IMR-90 (cell line): ENCODE measurements around the gene ADIRF. TPM values are rescaled to one million over a fixed set of nuclear protein-coding genes. Genes with fewer than 3 reads are reported as not detected.

Source experiments
- ATAC-seq: fragments of 200-7000 bp; cut with Tn5 transposase; 2 replicates; pipeline ENCODE4 v1.9.1; 2020; ENCODE audit warnings: low read depth, mild to moderate bottlenecking, moderate library complexity
- BruUV-seq: library from RNA; stranded (reverse); fragments of 400-500 nt; replicated peaks from 2 replicates; lab custom pipeline; 2021; lab: Mats Ljungman, UMichigan
- CTCF ChIA-PET: fragments of 300-600 bp; formaldehyde crosslinking; extraction: SDS; loops from one replicate; lab custom pipeline; 2021; ENCODE audit warnings: antibody characterized with exemption; lab: Yijun Ruan, JAX
- POLR2A ChIA-PET: fragments of 300-600 bp; sonication (Branson Sonifier 250); formaldehyde crosslinking; loops from one replicate; lab custom pipeline; 2022; ENCODE audit warnings: antibody characterized with exemption; ENCODE audit not compliant: unreplicated experiment; lab: Charles Lee
- DNase-seq: peaks from one replicate; pipeline ENCODE4 v3.0.0; 2013
- H2AFZ ChIP-seq: replicated peaks from 2 replicates; pipeline ENCODE3; 2013; ENCODE audit warnings: low read length, mild to moderate bottlenecking; ENCODE audit not compliant: poor library complexity
- H2AK5ac ChIP-seq: 2 replicates; pipeline ENCODE4 v1.6.1; 2013; ENCODE audit warnings: low read depth, low read length, inconsistent platforms
- H2AK9ac ChIP-seq: replicated peaks from 2 replicates; pipeline ENCODE3; 2013; ENCODE audit warnings: mild to moderate bottlenecking, low read depth, low read length, moderate library complexity; ENCODE audit not compliant: poor library complexity
- H2BK120ac ChIP-seq: 2 replicates; pipeline ENCODE4 v1.6.1; 2013; ENCODE audit warnings: low read depth, low read length, inconsistent platforms
- H2BK15ac ChIP-seq: 3 replicates; pipeline ENCODE4 v1.6.1; 2013; ENCODE audit warnings: low read depth, low read length, inconsistent platforms
- H2BK20ac ChIP-seq: 2 replicates; pipeline ENCODE4 v1.6.1; 2013; ENCODE audit warnings: low read depth, mild to moderate bottlenecking, inconsistent platforms, low read length, moderate library complexity
- H2BK5ac ChIP-seq: 2 replicates; pipeline ENCODE4 v1.6.1; 2013; ENCODE audit warnings: mild to moderate bottlenecking, low read depth, low read length, inconsistent platforms; ENCODE audit not compliant: poor library complexity, severe bottlenecking
- H3K14ac ChIP-seq: replicated peaks from 2 replicates; pipeline ENCODE4 v1.6.1; 2013; ENCODE audit warnings: low read depth, low read length, inconsistent platforms
- H3K18ac ChIP-seq: 2 replicates; pipeline ENCODE4 v1.6.1; 2013; ENCODE audit warnings: low read depth, low read length, control low read depth
- H3K23ac ChIP-seq: 2 replicates; pipeline ENCODE4 v1.6.1; 2013; ENCODE audit warnings: low read depth, low read length, inconsistent platforms
- H3K27ac ChIP-seq: 2 replicates; pipeline ENCODE4 v1.5.1; 2013; ENCODE audit warnings: mild to moderate bottlenecking, control low read depth, low read length; ENCODE audit not compliant: insufficient read depth
- H3K27me3 ChIP-seq: 2 replicates; pipeline ENCODE4 v1.6.1; 2013; ENCODE audit warnings: low read length; ENCODE audit not compliant: control insufficient read depth, insufficient read depth
- H3K36me3 ChIP-seq: 2 replicates; pipeline ENCODE4 v1.6.1; 2013; ENCODE audit warnings: low read length, mixed read lengths; ENCODE audit not compliant: control insufficient read depth, insufficient read depth
- H3K4ac ChIP-seq: 2 replicates; pipeline ENCODE4 v1.6.1; 2013; ENCODE audit warnings: low read depth, low read length, inconsistent platforms
- H3K4me1 ChIP-seq: 2 replicates; pipeline ENCODE4 v1.6.1; 2013; ENCODE audit warnings: low read length, mixed read lengths; ENCODE audit not compliant: control insufficient read depth, insufficient read depth
- H3K4me2 ChIP-seq: 2 replicates; pipeline ENCODE4 v1.6.1; 2013; ENCODE audit warnings: low read depth, mild to moderate bottlenecking, control low read depth, low read length, moderate library complexity
- H3K4me3 ChIP-seq: 2 replicates; pipeline ENCODE4 v1.5.1; 2013; ENCODE audit warnings: low read depth, mild to moderate bottlenecking, control low read depth, low read length, moderate library complexity; ENCODE audit not compliant: insufficient read depth
- H3K56ac ChIP-seq: 2 replicates; pipeline ENCODE4 v1.6.1; 2013; ENCODE audit warnings: low read length, inconsistent platforms; ENCODE audit not compliant: insufficient read depth; ENCODE audit errors: extremely low read depth
- H3K79me1 ChIP-seq, 2 experiments: 2 replicates each; pipeline ENCODE4 v1.6.1; 2013; ENCODE audit warnings: low read length in 2 of 2, inconsistent platforms in 1 of 2, low read depth in 1 of 2
- H3K9ac ChIP-seq: 2 replicates; pipeline ENCODE4 v1.6.1; 2013; ENCODE audit warnings: low read depth, low read length, control low read depth
- H3K9me1 ChIP-seq: 2 replicates; pipeline ENCODE4 v1.6.1; 2013; ENCODE audit warnings: low read length, inconsistent platforms; ENCODE audit not compliant: insufficient read depth
- H3K9me3 ChIP-seq: 2 replicates; pipeline ENCODE4 v1.6.1; 2013; ENCODE audit warnings: low read length; ENCODE audit not compliant: control insufficient read depth, insufficient read depth
- H4K20me1 ChIP-seq: 2 replicates; pipeline ENCODE4 v1.6.1; 2013; ENCODE audit warnings: low read length, inconsistent platforms; ENCODE audit not compliant: insufficient read depth
- H4K5ac ChIP-seq: 2 replicates; pipeline ENCODE4 v1.6.1; 2013; ENCODE audit warnings: mild to moderate bottlenecking, low read depth, low read length, control low read depth
- H4K8ac ChIP-seq, 2 experiments: 2 replicates each; pipeline ENCODE4 v1.6.1; 2013; ENCODE audit warnings: low read depth in 2 of 2, low read length in 2 of 2, control low read depth in 1 of 2, inconsistent platforms in 1 of 2
- H4K91ac ChIP-seq: 2 replicates; pipeline ENCODE4 v1.6.1; 2013; ENCODE audit warnings: low read depth, low read length, inconsistent platforms; ENCODE audit not compliant: insufficient read depth
- CEBPB ChIP-seq: IDR thresholded peaks from 2 replicates; pipeline ENCODE4 v1.6.1; 2012; ENCODE audit warnings: low read depth, low read length, improper control_type of control experiment
- CTCF ChIP-seq: conservative IDR thresholded peaks from 2 replicates; pipeline ENCODE4 v1.5.1; 2012; ENCODE audit warnings: mild to moderate bottlenecking, low read depth, low read length, improper control_type of control experiment
- ELK1 ChIP-seq: fragments of 150-350 bp; IDR thresholded peaks from 2 replicates; pipeline ENCODE4 v1.6.1; 2016; ENCODE audit warnings: low read depth, mild to moderate bottlenecking, low read length, moderate library complexity, borderline replicate concordance
- FOS ChIP-seq: fragments of 150-350 bp; IDR thresholded peaks from 2 replicates; pipeline ENCODE4 v1.6.1; 2016; ENCODE audit warnings: low read depth, low read length
- MAFK ChIP-seq: IDR thresholded peaks from 2 replicates; pipeline ENCODE4 v1.6.1; 2012; ENCODE audit warnings: low read depth, low read length, improper control_type of control experiment
- MAZ ChIP-seq: IDR thresholded peaks from 2 replicates; pipeline ENCODE4 v1.6.1; 2012; ENCODE audit warnings: low read depth, mild to moderate bottlenecking, low read length, improper control_type of control experiment, moderate library complexity, borderline replicate concordance
- MXI1 ChIP-seq: IDR thresholded peaks from 2 replicates; pipeline ENCODE4 v1.6.1; 2012; ENCODE audit warnings: low read depth, mild to moderate bottlenecking, low read length, moderate library complexity, borderline replicate concordance
- NFE2L2 ChIP-seq: fragments of 150-350 bp; IDR thresholded peaks from 2 replicates; pipeline ENCODE4 v1.6.1; 2016; ENCODE audit warnings: low read depth, mild to moderate bottlenecking, low read length
- RFX5 ChIP-seq: IDR thresholded peaks from 2 replicates; pipeline ENCODE4 v1.8.0; 2012; ENCODE audit warnings: low read depth, mild to moderate bottlenecking, low read length, moderate library complexity
- SMC3 ChIP-seq: fragments of 150-350 bp; IDR thresholded peaks from 2 replicates; pipeline ENCODE4 v1.6.1; 2016; ENCODE audit warnings: low read depth, mild to moderate bottlenecking, antibody characterized with exemption, low read length, moderate library complexity
- dilution Hi-C: fragments of 300-500 bp; cut with HindIII; formaldehyde crosslinking; loops from one replicate; pipeline ENCODE4 v1.14.3; 2018; ENCODE audit warnings: low sequenced_read_pairs; ENCODE audit not compliant: unreplicated experiment
- in situ Hi-C: fragments of 300-500 bp; cut with MboI; formaldehyde crosslinking; loops from 3 replicates; pipeline ENCODE4 v1.14.3; 2019; ENCODE audit warnings: low sequenced_read_pairs, inconsistent platforms, mixed read lengths
- intact Hi-C: fragments of 100-400 bp; cut with micrococcal nuclease; formaldehyde crosslinking; loops from 2 replicates; pipeline ENCODE4 v1.10.0; 2022
- polyA plus RNA-seq, 3 experiments: library from polyadenylated mRNA; depleted of rRNA; stranded (reverse); fragments of >200 nt; gene quantifications; 2 replicates each; pipeline ENCODE4 v1.2.3, GENCODE V29; 2012; ENCODE audit warnings: low replicate concordance in 1 of 3
- total RNA-seq: library from RNA; depleted of rRNA; stranded (reverse); fragments of >200 nt; gene quantifications from 2 replicates; pipeline ENCODE4 v1.2.3, GENCODE V29; 2012

The ADIRF gene
- total and polyA plus RNA-seq, 2 of the 4 experiments (the other 2 are of a cell fraction), result 2.3 to 7.2 TPM

GRCh38 chr10:86951184-86951761 is 17.0 kb upstream of the ADIRF start:
- DNase-seq, result no peak
- Histone ChIP-seq H3K18ac (no peak overlapping the region), H3K14ac (no peak overlapping the region), H3K36me3 (no peaks in the 10 kb centered on the region), H3K23ac (no peak overlapping the region), H2AK9ac (no peak overlapping the region), H3K9me3 (peaks cover 3% of the 10 kb centered on the region), H2BK120ac (no peak overlapping the region), H2BK15ac (no peak overlapping the region), H3K4me3 (no peak overlapping the region), H2BK20ac (no peak overlapping the region), H4K5ac (no peak overlapping the region), H3K79me1 (no peaks in the 10 kb centered on the region), H3K4me1 (peaks cover 7% of the 10 kb centered on the region), H3K56ac (no peak overlapping the region), H3K27me3 (peaks cover 12% of the 10 kb centered on the region), H4K20me1 (no peaks in the 10 kb centered on the region), H4K8ac (no peak overlapping the region), H3K9ac (no peak overlapping the region), H3K9me1 (no peaks in the 10 kb centered on the region; the same call in 1 of the 2 replicates), H3K4me2 (no peak overlapping the region), H3K4ac (no peak overlapping the region), H2AFZ (no peak overlapping the region), H2BK5ac (no peak overlapping the region), H4K91ac (no peak overlapping the region), H2AK5ac (no peak overlapping the region), H3K27ac (no peak overlapping the region)
- ChIA-PET CTCF (no interaction called here), POLR2A (no interaction called here)
- dilution Hi-C loops, result no loop called here
- in situ Hi-C loops, result no loop called here
- no TSS peak for BruUV-seq
- intact Hi-C loops, result no loop called here
- no peak for ATAC-seq
- TF ChIP-seq RFX5 (no peak), MAFK (no peak), CEBPB (no peak), MXI1 (no peak), CTCF (no peak), NFE2L2 (no peak), SMC3 (no peak), ELK1 (no peak), MAZ (no peak), FOS (no peak)
